ENCODE measurements around the gene ENTHD1.

DNA sequence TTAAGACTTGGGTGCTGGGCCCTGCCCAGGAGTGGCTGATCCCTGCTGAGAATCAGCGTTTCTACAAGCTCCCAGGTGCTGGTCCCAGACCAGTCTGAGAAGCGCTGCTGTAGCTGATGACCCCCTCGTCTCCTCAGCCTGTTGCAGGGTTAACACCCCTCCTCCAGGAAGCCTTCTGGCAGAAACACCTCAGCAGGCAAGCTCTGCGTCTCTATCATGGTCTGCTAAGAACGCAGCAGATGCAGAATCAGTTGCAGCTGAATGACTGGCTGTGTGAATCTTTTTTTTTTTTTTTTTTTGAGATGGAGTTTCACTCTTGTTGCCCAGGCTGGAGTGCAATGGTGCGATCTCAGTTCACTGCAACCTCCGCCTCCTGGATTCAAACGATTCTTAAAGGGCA, 190.5 kb downstream of the ENTHD1 start:
- no peak for TF ChIP-seq EZH2 (IDR thresholded peaks at IDR 0.05; ENCODE audit: borderline replicate concordance, low read depth, low read length, severe bottlenecking)
- TF ChIP-seq, protein P1, sequence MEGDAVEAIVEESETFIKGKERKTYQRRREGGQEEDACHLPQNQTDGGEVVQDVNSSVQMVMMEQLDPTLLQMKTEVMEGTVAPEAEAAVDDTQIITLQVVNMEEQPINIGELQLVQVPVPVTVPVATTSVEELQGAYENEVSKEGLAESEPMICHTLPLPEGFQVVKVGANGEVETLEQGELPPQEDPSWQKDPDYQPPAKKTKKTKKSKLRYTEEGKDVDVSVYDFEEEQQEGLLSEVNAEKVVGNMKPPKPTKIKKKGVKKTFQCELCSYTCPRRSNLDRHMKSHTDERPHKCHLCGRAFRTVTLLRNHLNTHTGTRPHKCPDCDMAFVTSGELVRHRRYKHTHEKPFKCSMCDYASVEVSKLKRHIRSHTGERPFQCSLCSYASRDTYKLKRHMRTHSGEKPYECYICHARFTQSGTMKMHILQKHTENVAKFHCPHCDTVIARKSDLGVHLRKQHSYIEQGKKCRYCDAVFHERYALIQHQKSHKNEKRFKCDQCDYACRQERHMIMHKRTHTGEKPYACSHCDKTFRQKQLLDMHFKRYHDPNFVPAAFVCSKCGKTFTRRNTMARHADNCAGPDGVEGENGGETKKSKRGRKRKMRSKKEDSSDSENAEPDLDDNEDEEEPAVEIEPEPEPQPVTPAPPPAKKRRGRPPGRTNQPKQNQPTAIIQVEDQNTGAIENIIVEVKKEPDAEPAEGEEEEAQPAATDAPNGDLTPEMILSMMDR (IDR thresholded peaks at IDR 0.05; ENCODE audit: borderline replicate concordance, extremely low read depth, low read length, poor library complexity, severe bottlenecking), result no peak
